Glomerular visceral epithelial cell (primary cell): ENCODE results near the gene B3GLCT.
"Not testable (repeated sequence)": the region's sequence is repeated elsewhere in the genome, so short reads cannot be mapped to it uniquely, and the experiment has no call there.

Source experiments
- DNase-seq: peaks from one replicate; pipeline ENCODE4 v3.0.0-alpha.2; 2016; ENCODE audit errors: extremely low spot score

The B3GLCT gene

DNA sequence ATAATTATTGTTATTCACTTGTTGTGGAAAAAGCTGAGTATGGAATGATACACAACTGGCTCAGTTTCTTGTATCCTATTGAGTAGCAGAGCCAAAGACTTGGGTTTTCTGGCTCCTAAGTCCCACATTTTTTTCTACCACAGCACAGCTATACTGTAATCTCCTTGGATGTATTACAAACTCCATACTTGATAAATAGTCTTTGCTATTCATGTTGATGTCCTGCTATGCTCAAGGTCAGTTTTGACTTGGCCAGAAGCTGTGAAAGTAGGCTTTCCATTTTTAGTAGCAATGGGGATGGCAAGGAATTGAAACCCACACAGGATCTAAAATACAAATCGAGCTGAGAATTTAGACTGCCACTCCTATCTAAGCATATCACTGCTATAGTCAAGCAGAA, 79.1 kb downstream of the B3GLCT start:
- DNase-seq: no peak

DNA sequence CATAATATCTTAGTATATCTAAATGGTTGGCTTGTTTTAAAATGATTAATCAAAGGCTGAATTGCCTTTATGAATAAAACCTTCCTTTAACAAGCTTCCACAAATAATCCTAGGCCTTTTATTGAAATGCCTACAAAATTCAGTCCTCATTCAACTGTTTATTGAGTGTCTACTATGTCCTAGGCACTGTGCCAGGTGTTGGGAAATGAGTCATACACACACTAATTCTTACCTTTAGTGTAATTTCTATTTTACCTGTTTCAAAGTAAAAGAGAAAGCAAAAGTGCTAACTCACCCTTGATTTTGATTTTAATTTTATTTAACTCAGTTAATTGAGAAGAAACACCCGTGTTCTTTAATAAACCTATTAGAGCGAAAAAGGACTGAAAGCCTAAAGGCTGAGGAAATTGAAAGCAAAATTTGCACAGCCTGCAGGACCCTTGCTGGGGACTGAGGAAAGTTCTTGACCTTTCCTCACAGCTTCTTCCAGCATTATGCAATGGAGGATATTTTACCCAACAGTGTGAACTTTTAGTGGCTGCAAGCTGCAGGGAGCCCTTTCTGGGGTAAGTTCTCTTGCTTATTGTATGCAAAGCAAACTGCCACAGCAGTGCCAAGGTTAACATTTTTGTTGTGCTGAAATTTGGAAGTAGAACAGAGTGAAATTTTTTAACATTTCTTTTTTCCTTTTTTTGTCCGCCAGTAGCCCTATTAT, 83.1 kb downstream of the B3GLCT start:
- no peak for DNase-seq

DNA sequence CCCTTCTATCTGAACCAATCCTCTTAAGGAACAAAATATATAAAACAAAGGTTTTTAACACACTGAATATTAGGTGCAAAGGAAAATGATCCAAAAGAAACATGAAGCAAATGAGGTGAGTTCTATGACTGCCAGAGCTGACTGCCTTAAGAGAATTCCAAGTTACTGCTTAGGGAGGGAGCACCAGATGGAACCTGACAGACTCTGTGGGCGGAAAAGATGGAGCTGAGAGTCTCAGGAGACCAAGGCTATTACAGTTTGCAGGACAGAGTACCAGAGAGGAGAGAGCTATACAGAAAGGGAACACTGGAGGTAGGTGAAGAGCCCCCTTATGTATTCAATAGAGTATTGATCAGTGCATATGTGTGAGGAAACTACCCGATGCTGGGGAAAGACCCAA, 87.2 kb downstream of the B3GLCT start:
- no peak for DNase-seq

DNA sequence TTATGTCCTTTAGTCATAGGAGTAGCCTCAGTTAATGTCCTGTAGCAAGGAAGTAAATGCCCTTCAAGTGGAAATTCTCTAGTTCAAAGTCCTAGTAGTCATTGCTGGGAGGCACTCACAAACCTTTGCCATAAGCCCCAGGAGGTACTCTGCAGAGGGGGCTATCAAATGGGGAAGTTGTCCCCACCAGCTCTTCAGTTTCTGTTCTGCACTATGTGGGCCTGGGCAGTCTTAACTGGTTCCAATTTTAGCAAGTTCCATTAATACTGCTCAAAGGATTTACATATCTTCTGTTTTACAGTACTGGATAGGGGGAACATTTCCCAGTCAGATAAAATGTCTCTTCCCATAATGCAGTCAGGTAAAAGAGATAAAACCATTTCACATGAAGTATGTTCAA, 101.3 kb downstream of the B3GLCT start:
- no peak for DNase-seq

DNA sequence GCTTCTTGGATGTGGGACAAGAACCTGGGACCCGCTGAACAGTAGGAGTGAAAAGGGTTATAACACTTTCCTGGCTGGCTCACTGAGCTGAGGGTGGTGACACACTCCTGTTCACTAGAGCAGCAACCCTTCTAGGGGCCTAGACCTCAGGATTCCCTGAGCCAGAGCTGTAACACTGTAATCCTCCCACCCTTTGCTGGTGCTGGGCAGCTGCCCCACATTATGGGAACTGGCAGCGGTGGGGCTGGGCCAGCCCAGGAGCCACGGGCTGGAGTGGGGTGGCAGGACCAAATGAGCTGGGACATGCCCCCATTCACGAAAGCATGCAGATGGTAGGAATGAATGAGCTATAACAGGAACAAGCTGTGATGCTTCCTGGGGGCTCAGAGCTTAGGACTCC, 110.6 kb downstream of the B3GLCT start:
- DNase-seq: no peak

DNA sequence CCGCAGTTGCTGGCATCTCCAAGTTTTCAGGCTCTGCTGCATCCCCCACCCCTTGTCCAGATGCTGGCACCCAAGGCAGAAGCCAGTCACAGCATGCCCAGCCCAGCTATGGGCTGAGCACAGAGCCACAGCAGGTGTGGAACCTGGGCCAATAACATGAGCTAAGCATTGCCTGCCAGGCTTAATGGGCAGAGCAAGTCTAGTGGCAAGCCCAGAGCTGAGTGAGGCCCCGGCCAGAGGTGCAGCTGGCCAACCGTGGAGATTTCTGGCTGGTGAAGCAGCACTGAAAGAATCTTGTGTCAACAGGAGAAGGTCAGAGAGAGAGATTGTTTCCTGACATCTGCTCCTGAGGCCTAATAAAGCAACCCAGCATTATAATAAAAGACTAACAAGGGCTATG, 111.0 kb downstream of the B3GLCT start:
- DNase-seq: peak; percentile 39

DNA sequence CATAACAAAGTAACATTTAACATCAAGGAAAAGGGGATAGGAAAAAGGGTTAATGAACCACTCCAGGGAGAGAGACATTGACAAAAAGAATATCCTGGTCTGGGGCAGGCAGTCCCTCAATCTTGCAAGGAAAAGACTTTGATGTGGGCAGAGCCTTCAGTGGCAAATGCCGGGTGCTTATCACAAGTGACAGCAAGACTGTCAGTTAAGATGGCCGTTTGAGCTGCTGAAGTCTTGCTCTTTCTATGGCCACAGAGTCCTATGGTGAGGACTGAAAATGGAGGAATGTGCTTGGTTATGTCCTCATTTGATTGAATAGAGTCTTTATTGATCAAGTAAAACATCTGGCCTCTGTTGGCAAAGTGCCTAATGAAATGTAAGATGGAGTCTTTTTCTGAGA, 112.1 kb downstream of the B3GLCT start:
- no peak for DNase-seq

DNA sequence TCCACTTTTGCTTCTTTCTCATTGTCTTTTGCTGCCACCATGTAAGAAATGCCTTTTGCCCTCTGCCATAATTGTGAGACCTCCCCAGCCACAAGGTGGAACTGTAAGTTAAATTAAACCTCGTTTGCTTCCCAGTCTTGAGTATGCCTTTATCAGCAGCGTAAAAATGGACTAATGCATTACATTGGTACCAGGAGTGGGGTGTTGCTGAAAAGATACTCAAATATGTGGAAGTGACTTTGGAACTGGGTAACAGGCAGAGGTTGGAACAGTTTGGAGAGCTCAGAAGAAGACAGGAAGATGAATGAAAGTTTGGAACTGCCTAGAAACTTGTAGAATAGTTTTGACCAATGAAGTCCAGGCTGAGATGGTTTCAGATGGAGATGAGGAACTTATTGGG, 115.2 kb downstream of the B3GLCT start:
- DNase-seq: no peak

DNA sequence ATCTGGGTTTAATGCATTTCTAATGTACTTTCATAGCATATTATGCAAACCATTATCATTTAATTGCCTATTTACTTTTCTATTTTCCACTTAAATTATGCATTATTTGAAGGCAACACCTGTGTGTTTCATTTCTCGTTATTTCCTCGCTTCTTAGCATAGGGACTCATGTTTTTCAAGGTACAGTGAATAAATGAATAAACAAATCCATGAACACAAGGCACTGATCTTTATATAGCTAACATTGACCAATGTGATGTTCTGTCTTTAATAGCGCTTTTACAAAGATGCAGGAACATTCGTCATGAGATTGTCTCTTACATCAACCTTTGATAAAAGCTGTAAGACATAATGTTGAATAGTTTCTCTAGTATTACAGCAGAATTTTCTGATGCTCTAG, 121.2 kb downstream of the B3GLCT start:
- DNase-seq: no peak

DNA sequence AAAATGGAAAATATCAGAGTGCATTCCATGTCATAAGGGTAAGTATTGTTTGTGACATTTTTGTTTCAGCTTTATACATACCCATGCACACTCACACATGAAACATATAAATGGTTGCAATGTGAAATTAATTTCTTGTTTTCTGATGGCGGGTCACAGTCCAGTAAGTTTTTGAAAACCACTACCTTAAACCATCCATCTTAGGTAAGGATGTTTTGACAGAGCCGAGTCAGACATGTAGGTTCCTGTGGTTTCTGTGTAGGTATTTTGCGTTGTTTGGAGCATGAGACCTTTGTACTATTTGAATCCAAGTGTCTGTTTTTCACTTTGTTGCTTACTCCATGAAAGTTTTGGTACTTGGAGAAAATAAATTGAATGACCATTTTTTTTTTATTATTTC, 121.7 kb downstream of the B3GLCT start:
- no peak for DNase-seq

DNA sequence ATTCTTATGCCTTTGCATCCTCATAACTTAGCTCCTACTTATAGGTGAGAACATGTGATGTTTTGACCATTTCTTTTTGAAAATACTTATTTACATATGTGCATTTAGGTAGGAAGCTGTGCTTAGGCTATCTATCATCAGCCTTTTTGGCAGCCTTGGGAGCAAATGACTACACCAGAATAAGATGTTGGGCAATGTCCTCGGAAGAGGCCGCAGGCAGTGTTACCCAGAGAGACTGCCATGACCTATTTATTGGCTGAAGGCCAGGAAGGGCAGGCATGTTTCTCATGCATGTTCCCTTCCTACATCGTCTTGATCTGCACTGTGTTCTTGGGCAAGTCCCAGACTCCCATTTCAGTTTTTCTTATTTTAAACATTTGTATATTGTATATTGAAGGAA, 122.3 kb downstream of the B3GLCT start:
- DNase-seq: no peak

DNA sequence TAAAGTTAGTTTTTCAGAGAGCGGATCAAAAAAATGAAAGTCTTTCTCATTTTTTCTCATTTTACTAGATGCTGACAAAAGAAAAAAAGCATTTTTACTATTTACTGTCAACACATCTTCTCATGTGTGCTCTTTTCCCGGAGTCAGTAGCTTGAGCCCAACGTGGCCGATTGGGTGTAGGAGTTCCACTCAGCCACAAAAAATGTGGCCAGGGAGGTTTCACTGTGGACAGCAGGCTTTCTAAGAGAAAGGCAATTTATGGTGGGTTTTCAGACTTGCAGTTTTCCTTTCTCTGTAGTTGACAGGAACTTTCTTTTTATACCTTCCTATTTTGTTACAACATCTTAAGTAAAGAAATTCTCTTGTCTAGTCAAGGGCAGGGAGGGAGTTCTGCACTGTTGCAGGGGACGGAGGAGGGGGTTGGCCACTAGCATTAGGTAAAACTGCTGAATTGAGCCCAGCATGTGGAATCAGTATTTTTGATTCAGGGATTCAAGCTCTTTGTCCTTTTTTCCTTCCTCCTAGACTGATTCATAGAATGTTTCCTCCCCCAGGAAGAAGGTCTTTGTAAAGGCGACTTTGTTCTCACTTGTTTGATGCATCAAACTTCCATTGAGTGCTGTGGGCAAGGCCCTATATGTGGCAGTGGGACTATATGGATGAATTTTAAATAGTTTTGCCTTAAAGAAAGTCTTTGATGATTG, 123.1 kb downstream of the B3GLCT start:
- DNase-seq: no peak

DNA sequence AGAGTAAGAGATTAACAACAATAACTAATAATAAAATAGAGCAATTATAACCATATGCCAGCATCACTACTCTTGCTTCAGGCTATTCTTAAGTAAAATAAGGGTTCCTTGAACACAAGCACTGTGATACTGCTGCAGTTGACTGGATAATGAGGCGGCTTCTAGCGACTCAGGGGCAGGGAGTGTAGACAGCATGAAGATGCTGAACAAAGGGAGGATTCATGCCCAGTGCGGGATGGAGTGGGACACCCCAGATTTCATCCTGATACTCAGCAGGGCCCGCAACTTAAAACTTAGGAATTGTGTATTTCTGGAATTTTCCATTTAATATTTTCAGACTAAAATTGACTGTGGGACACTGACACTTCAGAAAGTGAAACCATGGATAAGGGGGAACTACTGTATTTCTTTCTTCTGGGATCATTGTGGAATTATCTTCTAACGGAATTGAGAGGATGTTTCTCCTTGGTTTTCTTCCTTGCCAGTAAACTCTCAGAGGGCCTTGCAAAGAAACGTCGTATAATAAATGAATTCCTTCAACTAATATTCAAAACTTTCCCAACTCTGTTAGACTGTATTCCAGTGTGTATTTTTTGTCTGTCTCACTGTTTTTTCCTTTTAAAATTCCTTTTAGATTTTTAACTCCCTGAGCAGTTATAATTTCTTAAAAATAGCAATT, 127.5 kb downstream of the B3GLCT start:
- no peak for DNase-seq

DNA sequence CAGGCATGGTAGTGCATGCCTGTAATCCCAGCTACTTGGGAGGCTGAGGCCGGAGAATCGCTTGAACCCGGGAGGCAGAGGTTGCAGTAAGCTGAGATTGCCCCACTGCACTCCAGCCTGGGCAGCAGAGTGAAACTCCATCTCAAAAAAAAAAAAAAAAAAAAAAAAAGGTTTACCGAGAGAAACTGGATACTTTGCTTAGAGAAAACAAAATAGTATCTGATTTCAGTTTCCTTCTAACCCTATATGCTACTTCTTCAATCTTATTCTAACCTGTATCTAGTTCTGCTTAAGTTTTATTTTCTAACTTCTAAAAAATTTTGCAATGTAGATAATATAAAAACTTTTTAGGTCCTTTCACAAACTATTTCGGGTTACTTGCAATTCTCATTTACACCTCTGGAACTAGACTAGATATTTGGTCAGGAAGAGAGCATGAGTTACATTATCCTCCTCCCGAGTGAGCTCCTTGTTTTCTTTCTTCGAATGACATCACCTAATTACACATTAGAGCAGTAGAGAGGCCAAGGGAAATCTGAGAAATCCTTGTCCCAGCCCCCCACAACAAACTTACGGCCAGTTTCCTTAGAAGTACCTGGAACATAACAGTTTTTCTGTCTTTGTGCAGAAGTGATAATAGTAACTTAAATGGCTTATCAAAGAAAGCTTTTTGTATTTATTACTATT, 128.9 kb downstream of the B3GLCT start:
- no peak for DNase-seq

DNA sequence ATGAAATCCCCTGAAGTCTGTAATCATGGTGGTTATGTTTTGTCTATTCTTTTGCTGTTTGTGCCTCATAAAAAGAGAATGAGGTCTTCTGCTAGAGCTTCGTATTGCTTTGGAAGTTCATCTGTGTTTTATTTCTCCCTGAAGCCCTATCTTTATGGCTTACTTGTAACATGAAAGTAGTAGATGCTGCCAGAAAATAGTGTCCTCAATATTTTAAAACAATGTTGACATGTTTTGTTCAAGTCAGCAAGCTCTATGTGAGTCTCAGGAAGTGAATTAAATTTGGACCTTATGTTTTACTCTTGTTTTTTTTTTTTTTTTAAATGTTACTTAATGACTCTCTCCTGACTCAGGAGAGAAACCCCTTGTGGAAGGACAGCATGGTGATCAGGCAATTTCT, 130.5 kb downstream of the B3GLCT start:
- DNase-seq: no peak

DNA sequence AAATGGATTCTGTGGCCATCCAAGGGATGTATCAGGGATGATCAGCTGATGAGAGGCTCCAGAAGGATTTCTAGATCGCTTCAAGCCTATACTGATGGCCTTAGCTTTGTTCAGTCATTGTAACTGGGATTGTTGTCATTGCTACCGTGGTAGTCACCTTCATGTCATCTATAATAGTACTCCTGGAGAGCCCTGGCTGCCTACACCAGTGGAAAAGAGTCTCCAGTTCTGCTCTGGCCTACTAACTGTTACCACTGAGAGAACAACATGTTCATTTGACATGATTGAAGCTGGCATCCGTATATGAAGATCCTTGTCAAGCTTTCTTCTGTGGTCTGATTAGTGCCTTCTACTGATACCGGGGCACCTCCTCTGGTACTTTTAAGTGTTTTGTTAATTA, 131.3 kb downstream of the B3GLCT start:
- no peak for DNase-seq

DNA sequence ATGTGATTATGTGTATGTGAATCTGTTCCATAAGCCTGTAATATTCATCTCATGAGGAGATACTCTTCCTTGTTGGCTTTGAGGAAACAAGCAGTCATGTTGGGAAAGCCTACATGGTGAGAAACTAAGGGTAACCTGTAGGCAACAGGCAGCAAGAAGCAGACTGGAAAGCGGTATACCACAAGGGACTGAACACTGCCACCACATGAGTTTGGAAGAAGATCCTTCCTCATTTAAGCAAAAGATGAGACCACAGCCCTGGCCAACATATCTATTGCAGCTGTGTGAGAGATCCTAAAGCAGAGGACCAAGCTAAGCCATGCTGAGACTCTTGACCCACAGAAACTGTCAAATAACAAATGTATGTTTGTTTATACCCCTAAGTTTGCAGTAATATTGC, 134.8 kb downstream of the B3GLCT start:
- DNase-seq: no peak

DNA sequence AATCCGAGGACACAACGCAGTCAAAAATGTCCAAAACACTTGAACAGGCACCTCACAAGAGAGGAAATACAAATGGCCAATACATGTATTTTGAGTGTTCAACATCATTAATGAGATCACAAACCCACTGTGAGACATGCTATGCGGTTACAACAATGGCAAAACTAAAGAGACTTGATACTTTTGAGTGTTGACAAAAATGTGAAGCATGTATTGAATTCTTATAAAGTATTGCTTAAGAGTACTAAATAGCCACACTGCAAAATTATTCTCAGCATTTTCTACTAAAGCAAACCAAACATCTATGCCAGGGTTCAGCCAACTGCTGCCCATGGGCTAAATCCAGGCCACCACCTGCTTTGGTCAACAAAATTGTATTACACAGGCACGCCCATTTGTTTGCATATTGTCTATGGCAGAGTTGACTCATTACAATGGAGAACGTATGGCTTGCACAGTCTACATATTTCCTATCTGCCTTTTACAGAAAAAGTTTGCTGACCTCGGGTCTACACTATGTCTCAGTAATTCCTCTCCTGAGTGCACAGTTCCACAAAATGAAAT, 135.3 kb downstream of the B3GLCT start:
- DNase-seq: no peak

DNA sequence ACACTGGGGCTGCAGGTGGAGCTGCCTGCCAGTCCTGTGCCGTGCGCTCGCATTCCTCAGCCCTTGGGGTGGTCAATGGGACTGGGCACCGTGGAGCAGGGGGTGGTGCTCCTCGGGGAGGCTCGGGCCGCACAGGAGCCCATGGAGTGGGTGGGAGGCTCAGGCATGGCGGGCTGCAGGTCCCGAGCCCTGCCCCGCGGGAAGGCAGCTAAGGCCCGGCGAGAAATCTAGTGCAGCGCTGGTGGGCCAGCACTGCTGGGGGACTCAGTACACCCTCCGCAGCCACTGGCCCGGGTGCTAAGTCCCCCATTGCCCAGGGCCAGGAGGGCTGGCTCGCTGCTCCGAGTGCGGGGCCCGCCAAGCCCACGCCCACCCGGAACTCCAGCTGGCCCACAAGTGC, 139.8 kb downstream of the B3GLCT start:
- DNase-seq: not testable (repeated sequence)

DNA sequence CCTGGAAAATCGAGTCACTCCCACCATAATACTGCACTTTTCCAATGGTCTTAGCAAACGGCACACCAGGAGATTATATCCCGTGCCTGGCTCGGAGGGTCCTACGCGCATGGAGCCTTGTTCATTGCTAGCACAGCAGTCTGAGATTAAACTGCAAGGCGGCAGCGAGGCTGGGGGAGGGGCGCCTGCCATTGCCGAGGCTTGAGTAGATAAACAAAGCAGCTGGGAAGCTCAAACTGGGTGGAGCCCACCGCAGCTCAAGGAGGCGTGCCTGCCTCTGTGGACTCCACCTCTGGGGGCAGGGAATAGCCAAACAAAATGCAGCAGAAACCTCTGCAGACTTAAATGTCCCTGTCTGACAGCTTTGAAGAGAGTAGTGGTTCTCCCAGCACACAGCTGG, 141.1 kb downstream of the B3GLCT start:
- not testable (repeated sequence) for DNase-seq

DNA sequence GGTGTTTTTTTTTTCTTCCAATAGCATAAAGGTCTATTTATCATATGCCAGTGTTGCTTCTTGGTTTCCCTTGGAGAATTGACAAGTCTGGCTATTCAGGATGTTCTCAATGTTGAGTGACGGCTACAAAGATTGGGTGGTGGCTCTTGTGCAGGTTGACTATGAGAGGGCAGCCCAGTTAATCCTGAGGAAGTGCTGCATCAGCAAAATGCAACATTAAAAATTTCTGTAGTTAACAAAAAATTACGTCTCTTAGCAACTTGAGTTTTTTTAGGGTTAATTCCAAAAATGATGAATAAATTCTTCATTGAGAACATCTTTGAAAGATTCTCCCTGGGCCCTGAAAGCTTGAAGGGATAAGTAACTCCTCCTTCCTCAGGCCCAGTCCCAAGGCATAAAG, 147.1 kb downstream of the B3GLCT start:
- DNase-seq: no peak

DNA sequence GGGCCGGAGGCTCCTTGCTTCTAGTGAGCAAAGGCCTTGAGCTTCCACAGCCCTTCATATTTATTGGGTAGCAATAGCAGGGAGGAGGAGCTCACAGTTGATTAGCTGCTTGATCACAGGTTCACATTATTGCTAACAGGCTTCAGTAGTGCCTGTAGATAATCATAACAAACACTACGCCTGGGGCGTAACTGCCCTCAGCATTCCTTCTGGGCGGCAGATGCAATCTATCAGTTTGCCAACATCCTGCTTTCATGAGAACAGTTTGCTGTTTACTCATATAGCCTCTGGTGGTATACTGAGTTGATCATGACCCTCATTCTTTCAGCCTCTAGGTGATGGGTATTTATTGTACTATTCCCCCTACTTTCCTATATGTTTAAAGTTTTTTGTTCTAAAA, 149.4 kb downstream of the B3GLCT start:
- DNase-seq: no peak
